IMR-90 (cell line): ENCODE results near the gene FBXL7.

ENCODE experiments used
- BHLHE40 ChIP-seq: fragments of 150-350 bp; IDR thresholded peaks from 2 replicates; pipeline ENCODE4 v1.6.1; 2016; ENCODE audit warnings: mild to moderate bottlenecking, low read depth, low read length
- CTCF ChIP-seq: conservative IDR thresholded peaks from 2 replicates; pipeline ENCODE4 v1.5.1; 2012; ENCODE audit warnings: mild to moderate bottlenecking, low read depth, low read length, improper control_type of control experiment
- MAFK ChIP-seq: IDR thresholded peaks from 2 replicates; pipeline ENCODE4 v1.6.1; 2012; ENCODE audit warnings: low read depth, low read length, improper control_type of control experiment
- MAZ ChIP-seq: IDR thresholded peaks from 2 replicates; pipeline ENCODE4 v1.6.1; 2012; ENCODE audit warnings: low read depth, mild to moderate bottlenecking, low read length, improper control_type of control experiment, moderate library complexity, borderline replicate concordance
- POLR2A ChIP-seq: IDR thresholded peaks from 2 replicates; pipeline ENCODE4 v1.6.1; 2012; ENCODE audit warnings: mild to moderate bottlenecking, low read depth, low read length
- RAD21 ChIP-seq: IDR thresholded peaks from 2 replicates; pipeline ENCODE4 v1.6.1; 2012; ENCODE audit warnings: low read length, improper control_type of control experiment
- RCOR1 ChIP-seq: IDR thresholded peaks from 2 replicates; pipeline ENCODE4 v1.6.1; 2012; ENCODE audit warnings: mild to moderate bottlenecking, low read length, improper control_type of control experiment; ENCODE audit not compliant: insufficient replicate concordance
- RFX5 ChIP-seq: IDR thresholded peaks from 2 replicates; pipeline ENCODE4 v1.8.0; 2012; ENCODE audit warnings: low read depth, mild to moderate bottlenecking, low read length, moderate library complexity

- TF ChIP-seq CTCF (no peak), BHLHE40 (no peak), POLR2A (no peak), MAFK (no peak), RCOR1 (no peak), MAZ (no peak), RAD21 (no peak), RFX5 (no peak)
Measured at GRCh38 chr5:15880201-15880600, 380.2 kb downstream of the FBXL7 start.
